GM19438 (cell line): ENCODE measurements around the gene SLC25A3.
"Not testable (repeated sequence)": the region's sequence is repeated elsewhere in the genome, so short reads cannot be mapped to it uniquely, and the experiment has no call there.

ENCODE experiments used
- ATAC-seq: cut with Tn5 transposase; IDR thresholded peaks from one replicate; pipeline ENCODE4 v1.9.1; 2021; ENCODE audit warnings: low read depth; ENCODE audit not compliant: unreplicated experiment

The SLC25A3 gene

GRCh38 chr12:98594050-98594835 is 757 bp downstream of the SLC25A3 start:
- ATAC-seq = no peak

- ATAC-seq = no peak
Observed at GRCh38 chr12:98595243-98595988, 1.9 kb downstream of the SLC25A3 start.

- not testable (repeated sequence) for ATAC-seq
Observed at GRCh38 chr12:98597313-98597712, 3.8 kb downstream of the SLC25A3 start.

- no peak for ATAC-seq
Observed at GRCh38 chr12:98601924-98602323, 8.4 kb downstream of the SLC25A3 start.

GRCh38 chr12:98606359-98606988 is 13.0 kb downstream of the SLC25A3 start:
- ATAC-seq = no peak

GRCh38 chr12:98610596-98610995 is 17.1 kb downstream of the SLC25A3 start:
- no peak for ATAC-seq

- peak; percentile 77 for ATAC-seq
Observed at GRCh38 chr12:98612696-98613334, 19.3 kb downstream of the SLC25A3 start.

- ATAC-seq = no peak
Observed at GRCh38 chr12:98618952-98619351, 25.5 kb downstream of the SLC25A3 start.

GRCh38 chr12:98635657-98636323 is 42.3 kb downstream of the SLC25A3 start:
- ATAC-seq = peak; percentile 57

GRCh38 chr12:98637068-98637467 is 43.6 kb downstream of the SLC25A3 start:
- ATAC-seq = no peak

GRCh38 chr12:98638009-98638408 is 44.5 kb downstream of the SLC25A3 start:
- ATAC-seq = no peak

- no peak for ATAC-seq
Observed at GRCh38 chr12:98639491-98639890, 46.0 kb downstream of the SLC25A3 start.

GRCh38 chr12:98642801-98643200 is 49.3 kb downstream of the SLC25A3 start:
- ATAC-seq = not testable (repeated sequence)

GRCh38 chr12:98644433-98644711 is 50.9 kb downstream of the SLC25A3 start:
- ATAC-seq = peak; percentile 19

- peak; percentile 82 for ATAC-seq
Observed at GRCh38 chr12:98644712-98645571, 51.5 kb downstream of the SLC25A3 start, which contains the start of the genes APAF1 and IKBIP. APAF1 (plus strand) TSS chr12:98645290; CDS start chr12:98648360, 3,070 bp downstream. IKBIP (minus strand) TSS chr12:98644788; CDS start chr12:98644701, 87 bp downstream.

GRCh38 chr12:98645572-98646067 is 52.1 kb downstream of the SLC25A3 start:
- peak; percentile 2 for ATAC-seq

- ATAC-seq = no peak
Observed at GRCh38 chr12:98646294-98647090, 53.0 kb downstream of the SLC25A3 start.

GRCh38 chr12:98651328-98651727 is 57.8 kb downstream of the SLC25A3 start:
- ATAC-seq = no peak
